LoVo (cell line): Measurements from ENCODE around the gene IFNGR2.
A peak's percentile ranks its signal among the peaks of the same experiment; 100 is the strongest.
"Not testable (repeated sequence)": the region's sequence is repeated elsewhere in the genome, so short reads cannot be mapped to it uniquely, and the experiment has no call there.

Source experiments
- DNase-seq: peaks from one replicate; pipeline ENCODE4 v3.0.0-alpha.2; 2016; ENCODE audit warnings: low spot score

Gene IFNGR2

DNA sequence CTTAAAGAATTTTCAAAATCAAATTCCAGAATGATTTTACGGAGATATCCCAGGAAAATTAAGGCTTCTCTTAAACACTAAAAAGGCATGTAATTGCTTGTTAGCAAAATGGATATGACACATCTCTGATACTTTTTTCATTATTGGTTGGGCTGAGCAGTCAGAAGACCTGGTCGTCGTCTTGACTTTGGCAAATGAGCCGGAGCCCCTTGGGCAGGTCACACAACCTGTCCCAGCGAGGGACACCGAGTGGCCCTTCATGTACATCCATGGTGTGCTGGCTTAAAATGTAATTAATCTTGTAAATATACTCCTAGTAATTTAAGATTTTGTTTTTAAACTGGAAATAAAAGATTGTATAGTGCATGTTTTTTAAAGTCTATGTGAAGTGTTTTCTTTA, 33.9 kb downstream of the IFNGR2 start:
- DNase-seq, result no peak

DNA sequence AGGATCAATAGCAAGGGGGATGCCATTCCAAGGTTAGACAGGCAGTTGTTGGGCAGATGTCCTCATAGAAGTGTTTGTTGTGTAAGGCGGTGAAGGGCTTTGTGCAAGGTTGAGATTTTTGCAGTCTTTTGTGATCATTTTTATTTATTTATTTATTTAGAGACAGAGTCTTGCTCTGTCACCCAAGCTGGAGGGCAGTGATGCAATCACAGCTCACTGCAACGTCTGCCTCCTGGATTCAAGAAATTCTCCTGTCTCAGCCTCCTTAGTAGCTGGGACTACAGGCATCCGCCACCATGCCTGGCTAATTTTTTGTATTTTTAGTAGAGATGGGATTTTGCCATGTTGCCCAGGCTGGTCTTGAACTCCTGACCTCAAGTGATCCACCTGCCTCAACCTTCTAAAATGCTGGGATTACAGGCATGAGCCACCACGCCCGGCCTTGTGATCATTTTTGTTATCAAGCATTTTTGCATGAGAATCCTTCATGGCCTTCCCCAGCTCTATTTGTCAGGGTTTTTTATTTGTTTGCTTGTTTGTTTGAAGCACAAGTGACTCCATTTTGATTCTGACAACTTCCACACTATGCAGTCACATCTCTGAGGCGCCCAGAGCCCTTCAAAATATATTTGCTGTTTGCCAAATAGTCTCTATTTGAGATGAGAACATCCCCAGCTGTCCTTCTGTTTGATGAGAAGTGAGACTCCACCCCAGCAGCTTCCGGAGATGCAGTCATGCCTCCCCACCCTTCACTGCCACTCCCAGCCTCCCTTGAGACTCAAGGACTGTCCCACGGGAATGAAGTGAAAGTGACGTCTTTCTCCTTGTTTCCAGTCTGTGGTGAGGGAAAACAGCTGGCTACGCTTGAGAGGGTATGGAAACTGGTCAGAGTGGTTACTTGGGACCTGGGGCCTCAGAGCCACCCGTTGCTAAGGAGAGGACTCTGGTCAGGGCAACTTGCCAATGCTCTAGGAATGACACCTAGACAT, 38.6 kb downstream of the IFNGR2 start:
- peak; percentile 59 for DNase-seq

DNA sequence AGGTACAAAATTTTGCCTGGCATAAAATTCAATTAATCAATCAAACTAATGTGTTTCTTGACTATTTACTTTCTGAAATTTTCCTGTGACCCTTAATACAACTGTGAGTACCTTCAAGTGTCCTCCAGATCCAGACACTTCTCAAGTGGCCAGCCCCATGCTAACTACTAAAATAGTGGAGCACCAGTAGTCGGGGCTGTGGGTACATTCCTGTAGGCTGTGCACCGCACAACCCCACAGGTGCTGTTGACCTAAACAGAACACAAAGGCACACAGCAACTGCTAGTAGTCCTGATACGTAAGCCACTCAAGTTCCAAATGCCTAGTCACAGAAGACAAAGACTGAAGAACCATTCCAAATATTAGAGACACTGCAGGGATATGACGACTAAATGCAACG, 40.0 kb downstream of the IFNGR2 start:
- DNase-seq, result no peak

DNA sequence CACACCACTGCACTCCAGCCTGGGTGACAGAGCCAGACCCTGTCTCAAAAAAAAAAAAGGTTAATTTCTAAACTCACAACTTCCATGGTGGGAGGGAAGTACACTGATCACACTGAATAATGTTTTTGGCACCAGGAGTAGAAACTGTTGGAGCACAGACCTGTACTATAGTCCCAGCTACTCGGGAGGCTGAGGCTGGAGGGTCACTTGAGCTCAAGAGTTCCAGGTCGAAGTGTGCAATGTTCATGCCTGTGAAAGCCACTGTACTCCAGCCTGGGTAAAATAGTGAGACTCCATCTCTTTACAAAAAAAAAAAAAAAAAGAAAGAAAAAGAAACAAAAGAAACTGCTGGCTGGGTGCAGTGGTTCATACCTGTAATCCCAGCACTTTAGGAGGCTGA, 41.3 kb downstream of the IFNGR2 start:
- no peak for DNase-seq

DNA sequence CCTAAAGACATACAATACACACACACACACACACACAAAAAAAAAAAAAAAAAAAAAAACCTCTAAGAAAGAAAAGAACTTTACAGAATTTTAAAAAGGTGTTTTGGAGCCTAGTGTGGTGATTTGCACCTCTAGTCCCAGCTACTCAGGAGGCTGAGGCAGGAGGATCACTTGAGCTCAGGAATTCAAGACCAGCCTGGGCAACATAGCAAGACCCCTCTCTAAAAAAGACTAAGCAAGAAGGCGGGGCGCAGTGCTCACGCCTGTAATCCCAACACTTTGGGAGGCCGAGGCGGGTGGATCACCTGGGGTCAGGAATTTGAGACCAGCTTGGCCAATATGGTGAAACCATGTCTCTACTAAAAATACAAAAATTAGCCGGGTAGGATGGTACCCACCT, 43.4 kb downstream of the IFNGR2 start:
- not testable (repeated sequence) for DNase-seq

DNA sequence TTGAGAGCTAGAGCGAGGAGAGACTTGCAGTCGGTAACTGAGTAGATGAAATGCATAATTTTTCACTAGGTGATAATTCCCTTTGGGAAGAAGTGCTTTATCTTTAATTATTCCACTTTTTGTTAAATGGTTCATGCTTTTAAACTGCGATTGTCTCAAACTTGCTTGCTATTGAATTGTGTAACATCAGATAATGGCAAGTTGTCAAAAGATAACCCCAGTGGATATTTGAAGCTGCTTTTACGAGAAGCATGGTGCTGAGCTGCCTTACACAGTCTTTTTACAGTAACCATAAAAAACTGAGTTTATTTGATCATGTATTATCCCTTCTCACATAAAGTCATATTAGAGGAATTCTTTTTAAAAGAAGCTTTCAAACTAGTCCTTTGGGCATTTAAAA, 46.4 kb downstream of the IFNGR2 start:
- no peak for DNase-seq

DNA sequence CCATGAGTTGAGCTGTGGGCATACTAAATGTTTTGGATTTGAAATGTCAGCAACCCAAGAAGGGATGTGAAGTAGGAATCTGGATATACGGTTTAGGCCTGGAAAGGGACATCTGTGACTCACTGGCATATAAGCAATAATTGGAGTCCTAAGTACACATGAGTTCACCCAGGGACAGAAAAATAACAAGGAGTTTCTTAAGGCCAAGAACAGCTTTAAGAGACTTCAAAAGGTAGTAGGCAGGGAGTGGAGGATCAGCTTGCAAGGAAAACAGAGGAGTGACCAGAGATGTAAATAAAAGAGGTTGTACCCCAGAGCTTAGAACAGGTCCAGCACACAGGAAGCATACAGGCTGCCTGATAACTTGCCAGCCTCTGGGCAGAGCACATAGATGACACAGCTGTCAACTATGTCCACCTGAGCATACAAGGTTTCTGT, 48.4 kb downstream of the IFNGR2 start:
- peak; percentile 9 for DNase-seq

DNA sequence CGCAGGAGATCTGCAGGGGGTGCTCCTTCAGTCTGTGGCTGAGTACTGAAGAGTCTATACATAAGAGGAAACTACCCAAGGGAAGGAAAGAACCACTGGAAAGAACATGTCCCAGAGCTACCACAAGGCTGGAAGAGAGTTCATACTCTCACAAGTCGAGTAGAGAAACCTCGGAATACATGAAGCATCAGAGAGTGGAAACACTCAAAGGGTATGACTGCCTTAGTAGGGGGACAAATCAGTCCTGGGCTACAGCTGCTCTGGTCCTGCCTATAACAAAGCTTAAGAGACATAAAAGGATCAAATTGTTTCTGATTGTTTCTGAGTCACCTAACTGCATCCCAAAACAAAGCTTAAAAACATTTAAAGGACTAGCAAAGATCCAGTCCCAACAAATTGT, 49.1 kb downstream of the IFNGR2 start:
- no peak for DNase-seq

DNA sequence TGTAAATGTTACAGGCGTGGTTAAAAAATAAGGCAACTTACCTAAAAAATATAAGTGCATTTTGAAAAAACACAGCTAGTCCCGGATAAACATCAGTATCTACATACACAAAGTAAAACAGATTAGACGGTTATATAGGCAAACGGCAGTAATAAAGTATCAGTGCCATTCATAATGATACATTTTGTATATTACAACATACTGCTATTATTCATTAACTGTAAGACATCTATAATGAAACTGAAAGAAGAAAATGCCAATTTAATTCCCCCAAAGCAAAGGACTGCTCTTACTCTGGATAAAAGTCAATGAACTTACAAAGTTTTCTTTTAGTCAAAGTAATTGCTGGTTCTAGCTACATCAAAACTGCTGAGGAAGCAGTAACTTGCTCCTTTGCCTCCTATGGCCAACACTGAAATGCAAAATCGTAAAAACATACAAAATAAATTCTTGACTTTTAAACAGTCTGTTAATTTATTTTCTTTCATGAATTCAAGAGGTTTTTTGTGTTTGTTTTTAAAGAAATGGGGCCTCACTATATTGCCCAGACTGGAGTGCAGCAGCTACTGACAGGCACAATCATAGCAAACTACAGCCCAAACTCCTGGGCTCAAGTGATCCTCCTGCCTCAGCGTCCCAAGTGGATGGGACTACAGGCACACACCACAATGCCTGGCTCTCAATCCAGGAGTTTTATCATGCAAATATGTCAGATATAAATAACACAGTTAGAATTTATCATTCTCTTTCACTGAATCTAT, 52.7 kb downstream of the IFNGR2 start:
- DNase-seq, result no peak

DNA sequence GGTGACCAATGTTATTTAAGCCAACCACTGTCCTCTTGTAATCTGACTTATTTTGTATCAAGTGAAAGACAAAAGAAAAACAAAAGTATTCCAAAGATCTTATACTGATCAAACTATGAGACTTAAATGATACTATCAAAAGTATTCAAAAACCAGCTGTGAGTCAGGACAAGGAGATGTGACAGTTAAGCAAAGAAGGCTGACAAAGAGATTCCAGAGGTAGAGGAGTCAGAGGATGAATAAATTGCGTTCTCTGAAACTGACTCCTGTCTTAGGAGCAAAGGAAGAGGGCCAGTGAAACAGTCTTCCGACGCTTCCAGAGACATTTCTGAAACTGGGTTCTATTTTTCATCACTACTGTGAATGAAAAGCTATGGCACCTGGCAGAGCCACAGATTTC, 55.6 kb downstream of the IFNGR2 start:
- DNase-seq, result no peak

DNA sequence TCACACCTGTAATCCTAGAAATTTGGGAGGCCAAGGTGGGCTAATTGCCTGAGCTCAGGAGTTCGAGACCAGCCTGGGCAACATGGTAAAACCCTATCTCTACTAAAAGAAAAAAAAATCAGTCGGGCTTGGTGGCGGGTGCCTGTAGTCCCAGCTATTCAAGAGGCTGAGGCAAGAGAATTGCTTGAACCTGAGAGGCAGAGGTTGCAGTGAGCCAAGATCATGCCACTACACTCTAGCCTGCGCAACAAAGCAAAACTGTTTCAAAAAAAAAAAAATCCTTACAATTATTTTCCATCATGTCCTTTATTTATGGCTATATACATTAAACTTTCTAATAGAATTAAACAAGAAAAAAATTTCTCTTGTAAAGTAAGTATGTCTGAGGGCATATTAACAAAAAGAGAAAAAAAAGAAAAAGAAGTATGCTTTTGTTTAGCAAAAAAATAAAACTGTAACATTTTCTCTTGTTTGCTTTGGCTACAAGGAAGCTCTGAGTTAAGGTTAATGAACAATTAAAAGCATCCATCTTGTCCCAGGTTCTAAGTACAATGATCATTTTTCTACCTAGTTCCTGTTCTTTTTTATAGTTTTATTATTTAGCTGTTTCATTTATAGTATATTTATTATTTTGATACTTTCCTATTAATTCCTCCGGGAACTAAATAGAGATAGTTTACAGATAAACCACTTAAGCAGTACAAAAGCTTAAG, 58.5 kb downstream of the IFNGR2 start:
- DNase-seq, result no peak

DNA sequence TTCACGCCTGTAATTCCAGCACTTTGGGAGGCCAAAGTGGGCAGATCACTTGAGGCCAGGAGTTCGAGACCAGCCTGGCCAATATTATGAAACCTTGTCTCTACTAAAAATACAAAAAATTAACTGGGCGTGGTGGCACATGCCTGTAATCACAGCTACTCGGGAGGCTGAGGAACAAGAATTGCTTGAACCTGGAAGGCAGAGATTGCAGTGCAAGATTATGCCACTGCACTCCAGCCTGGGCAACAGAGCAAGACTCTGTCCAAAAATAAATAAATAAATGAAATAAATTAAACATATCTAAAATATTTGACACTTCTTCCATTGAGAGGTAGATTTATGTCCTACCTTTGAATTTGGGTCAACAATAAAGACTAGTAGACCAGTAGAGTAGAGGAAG, 66.0 kb downstream of the IFNGR2 start:
- not testable (repeated sequence) for DNase-seq

DNA sequence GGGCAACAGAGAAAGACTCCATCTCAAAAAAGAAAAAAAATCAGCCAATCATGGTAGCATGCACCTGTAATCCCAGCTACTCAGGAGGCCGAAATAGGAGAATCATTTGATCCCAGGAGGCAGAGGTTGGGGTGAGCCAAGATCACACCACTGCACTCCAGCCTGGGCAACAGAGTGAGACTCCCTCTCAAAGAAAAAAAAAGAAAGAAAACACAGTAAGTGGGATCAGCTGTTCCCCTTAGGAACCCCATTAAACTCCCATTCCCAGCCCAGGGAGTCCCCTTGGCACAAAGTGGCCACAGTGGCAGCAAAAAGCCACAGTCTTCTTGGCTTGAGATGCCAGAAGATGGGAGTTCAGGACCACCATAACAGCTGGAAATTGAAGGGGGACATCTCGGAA, 67.5 kb downstream of the IFNGR2 start:
- DNase-seq, result no peak

DNA sequence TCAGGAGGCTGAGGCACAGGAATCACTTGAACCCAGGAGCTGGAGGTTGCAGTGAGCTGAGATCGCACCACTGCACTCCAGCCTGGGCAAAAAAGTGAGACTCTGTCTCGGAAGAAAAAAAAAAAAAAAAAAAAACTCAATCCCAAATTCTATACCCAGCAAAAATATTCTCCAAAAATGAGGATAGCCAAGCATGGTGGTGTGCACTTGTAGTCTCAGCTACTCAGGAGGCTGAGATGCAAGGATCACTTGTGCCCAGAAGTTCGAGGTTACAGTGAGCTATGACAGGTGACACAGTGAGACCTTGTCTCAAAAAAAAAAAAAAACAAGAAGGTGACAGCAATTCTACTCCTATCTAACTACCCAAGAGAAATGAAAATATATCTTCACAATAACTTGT, 70.1 kb downstream of the IFNGR2 start:
- no peak for DNase-seq

DNA sequence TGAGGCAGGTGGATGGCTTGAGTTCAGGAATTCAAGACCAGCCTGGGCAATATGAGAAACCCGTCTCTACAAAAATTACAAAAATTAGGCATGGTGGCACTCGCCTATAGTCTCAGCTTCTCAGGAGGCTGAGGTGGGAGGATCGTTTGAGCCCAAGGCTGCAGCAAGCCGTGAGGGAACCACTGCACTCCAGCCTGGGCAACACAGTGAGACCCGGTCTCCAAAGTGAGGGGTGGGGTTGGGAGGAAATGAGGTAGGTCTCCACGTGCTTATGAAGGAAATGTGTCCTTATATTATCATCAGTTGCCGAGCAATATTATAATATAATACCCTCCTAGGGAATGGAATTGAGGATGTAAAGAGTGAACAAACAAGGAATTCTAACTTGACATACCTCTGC, 73.9 kb downstream of the IFNGR2 start:
- DNase-seq, result no peak

DNA sequence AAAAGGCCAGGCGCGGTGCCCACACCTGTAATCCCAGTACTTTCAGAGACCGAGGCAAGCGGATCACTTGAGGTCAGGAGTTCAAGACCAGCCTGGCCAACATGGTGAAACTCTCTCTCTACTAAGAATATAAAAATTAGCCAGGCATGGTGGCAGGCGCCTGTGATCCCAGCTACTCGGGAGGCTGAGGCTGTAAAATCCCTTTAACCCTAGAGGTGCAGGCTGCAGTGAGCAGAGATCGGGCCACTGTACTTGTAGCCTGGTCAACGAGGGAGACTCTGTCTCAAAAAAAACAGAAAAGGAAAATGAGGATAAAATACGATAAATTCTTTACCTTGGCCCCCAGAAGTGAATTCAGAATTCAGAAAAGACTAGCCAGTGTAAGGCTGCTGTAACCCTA, 75.0 kb downstream of the IFNGR2 start:
- no peak for DNase-seq

DNA sequence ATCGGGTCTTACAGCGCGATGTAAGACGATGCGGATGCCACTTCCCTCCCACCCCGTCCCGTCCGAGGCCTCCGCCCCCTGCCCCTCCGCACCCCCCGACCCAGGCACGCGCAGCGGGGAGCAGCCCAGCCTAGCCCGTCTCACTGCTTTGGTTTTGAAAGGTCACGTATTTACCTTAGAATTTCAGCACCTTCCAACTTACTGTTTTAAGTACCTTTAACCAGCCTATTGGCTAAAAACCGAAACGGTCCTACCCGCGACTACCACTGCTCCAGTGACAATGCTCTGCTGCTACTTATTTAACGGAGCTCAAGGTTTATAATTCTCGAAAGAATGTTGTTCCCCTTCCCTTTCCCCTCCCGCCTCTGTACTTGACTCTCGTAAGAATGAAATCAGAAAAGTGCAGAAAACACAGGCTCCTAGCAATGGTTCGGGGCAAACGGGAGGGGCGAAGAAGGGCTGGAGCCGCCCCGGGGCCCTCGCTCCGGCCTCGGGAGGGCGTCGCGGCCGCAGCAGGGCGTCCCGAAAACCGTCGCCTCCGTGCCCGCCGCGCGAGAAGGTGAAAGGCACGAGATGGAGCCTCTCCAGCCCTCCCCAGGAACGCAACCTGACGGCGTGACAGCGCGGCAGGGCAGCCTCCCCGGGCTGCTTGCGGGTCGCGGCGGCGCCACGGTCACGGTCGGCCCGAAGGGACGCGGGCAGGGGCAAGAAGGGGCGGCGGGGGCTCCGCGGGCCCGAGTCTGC, 75.9 kb downstream of the IFNGR2 start:
- DNase-seq, result peak; percentile 16

DNA sequence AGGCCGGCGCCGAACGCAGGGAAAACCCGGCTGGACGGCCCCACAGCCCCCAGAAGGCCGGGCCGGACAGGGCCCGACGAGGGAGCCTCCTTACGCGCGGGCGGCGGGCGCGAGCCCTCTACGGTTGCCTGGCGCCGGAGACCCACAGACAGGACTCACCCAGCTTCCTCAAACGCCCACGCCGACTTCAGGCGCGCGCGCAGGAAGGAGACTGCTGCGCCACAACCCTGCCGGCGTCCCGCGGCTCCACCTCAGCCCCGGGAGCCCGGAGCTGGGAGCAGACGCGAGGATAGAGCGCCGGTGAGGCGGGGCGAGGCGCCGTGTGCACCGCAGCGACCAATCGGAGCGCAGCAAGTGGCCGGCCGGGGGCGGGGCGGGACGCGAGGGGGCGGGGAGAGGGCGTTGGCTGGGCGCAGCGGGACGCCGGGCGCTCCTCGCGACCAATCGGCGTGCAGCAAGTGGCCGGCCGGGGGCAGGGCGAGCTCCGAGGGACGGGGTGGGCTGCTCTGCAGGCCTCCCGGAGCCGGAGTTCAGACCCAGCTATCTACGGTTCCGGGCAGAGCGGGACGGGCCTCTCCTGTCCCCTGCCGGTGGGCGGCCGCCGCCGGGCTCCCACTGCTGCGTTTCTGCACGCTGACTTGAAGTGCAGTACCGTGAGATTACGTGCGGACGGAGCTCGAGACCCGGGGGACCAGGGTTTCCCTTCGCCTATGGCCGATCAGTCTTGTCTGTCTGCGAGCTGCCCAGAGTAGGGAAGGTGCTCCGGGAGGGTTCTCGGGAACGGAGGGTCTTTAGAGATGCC, 76.7 kb downstream of the IFNGR2 start, which contains the start of gene TMEM50B:
Gene TMEM50B (minus strand): TSS at position 296 of the 802 bp plus-strand sequence. CDS start 11,089 bp downstream, outside the sequence.
- DNase-seq, result peak; percentile 96

DNA sequence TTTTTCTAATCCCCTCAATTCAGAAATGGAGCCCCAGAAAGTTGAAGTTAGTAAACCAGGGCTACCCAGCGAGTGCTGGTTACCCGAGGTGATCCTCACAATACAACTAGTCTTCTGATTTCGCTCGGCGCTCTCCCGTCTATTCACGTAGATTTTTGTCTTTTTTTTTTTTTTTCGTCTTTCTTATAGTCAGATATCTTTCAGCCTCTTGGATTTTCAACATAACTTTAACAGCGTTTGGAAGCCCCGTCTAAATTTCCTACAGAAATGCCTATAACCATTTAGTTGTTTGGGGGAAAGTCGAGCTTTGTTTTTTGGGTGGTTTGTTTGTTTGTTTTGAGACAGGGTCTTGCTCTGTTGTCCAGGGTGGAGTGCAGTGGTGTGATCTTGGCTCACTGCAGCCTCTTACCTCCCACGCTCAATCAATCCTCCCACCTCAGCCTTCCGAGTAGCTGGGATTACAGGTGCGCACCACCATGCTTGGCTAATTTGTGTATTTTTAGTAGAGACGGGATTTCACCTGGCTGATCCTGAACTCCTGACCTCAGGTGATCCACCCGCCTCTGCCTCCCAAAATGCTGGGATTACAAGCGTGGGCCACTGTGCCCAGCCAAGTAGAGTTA, 77.4 kb downstream of the IFNGR2 start:
- no peak for DNase-seq

DNA sequence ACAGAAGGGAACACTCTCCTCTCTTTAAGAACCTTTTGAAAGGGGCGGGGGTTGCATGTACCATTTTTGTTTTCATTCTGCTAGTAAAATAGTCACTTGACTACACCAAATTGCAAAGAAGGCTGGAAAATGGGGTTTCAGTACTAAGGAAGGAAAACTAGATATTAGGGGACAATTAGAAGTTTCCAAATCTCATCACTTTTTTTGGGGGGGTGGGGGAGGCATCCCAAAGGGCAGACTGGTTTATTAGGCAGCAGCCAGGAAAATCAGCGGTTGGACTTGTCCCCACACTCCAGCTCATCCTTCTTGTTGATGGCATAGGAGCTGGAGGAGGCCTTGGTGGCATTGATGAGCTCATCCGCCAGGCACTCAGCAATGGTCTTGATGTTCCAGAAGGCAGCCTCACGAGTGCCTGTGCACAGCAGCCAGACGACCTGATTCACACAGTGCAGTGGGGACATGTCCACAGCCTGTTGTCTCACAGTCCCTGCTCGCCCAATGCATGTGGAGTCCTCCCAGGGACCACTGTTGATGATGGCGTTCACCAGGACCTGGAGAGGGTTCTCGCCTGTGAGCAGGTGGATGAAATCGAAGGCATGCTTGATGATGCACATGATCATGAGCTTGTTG, 78.2 kb downstream of the IFNGR2 start:
- no peak for DNase-seq
